Muscle layer of duodenum (tissue), 2 donors: ENCODE measurements around the gene GRM7.
"Not testable (repeated sequence)": the region's sequence is repeated elsewhere in the genome, so short reads cannot be mapped to it uniquely, and the experiment has no call there.

ENCODE experiments used
- H3K27ac ChIP-seq: one replicate; pipeline ENCODE4 v1.7.0; 2013; ENCODE audit warnings: mild to moderate bottlenecking, low read length
- H3K27me3 ChIP-seq: one replicate; pipeline ENCODE4 v1.7.0; 2013; ENCODE audit warnings: low read depth, mild to moderate bottlenecking, control low read depth, low read length
- H3K36me3 ChIP-seq, 2 donors: one replicate each; pipeline ENCODE4 v1.7.0; 2013; ENCODE audit warnings: low read length in 2 of 2, control low read depth in 1 of 2, mild to moderate bottlenecking in 1 of 2; ENCODE audit not compliant: insufficient read depth in 2 of 2, control insufficient read depth in 1 of 2
- H3K4me1 ChIP-seq, 2 donors: one replicate each; pipeline ENCODE4 v1.7.0; 2013; ENCODE audit warnings: low read length in 2 of 2, mild to moderate bottlenecking in 2 of 2, control low read depth in 1 of 2, moderate library complexity in 1 of 2; ENCODE audit not compliant: insufficient read depth in 2 of 2, control insufficient read depth in 1 of 2
- H3K4me3 ChIP-seq, 2 donors: one replicate each; pipeline ENCODE4 v1.7.0; 2013; ENCODE audit warnings: low read length in 2 of 2, low read depth in 1 of 2, mild to moderate bottlenecking in 1 of 2
- H3K9me3 ChIP-seq, 2 donors: one replicate each; pipeline ENCODE4 v1.7.0; 2013; ENCODE audit warnings: low read length in 2 of 2, control low read depth in 1 of 2, mild to moderate bottlenecking in 1 of 2; ENCODE audit not compliant: control insufficient read depth in 1 of 2
- donor health status: healthy.

Gene GRM7

DNA sequence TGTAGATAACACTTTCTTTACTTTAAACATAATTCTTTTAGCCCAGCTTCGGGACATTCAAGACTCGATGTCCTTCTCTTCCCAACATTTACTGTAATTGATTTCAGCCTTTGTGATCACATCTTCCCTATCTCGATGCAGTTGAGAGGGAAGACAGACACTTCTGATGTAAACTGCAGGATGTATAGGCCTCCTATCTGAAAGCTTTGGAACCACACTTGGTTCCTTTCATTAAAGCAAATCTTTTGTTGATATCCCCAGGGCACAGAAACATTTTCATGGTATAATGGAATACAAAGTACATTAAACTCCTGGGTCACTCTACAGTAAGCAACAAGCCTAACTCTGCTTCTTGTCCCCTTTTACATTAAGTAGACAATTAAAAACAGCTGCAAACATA, 6.4 kb downstream of the GRM7 start:
- Histone ChIP-seq H3K27ac (no peak overlapping the region), H3K27me3 (peaks cover 2% of the 10 kb centered on the region), H3K36me3 (no peaks in the 10 kb centered on the region), H3K4me1 (peaks cover 0 to 4% of the 10 kb centered on the region in 2 donors), H3K9me3 (no peaks in the 10 kb centered on the region), H3K4me3 (no peak overlapping the region)

DNA sequence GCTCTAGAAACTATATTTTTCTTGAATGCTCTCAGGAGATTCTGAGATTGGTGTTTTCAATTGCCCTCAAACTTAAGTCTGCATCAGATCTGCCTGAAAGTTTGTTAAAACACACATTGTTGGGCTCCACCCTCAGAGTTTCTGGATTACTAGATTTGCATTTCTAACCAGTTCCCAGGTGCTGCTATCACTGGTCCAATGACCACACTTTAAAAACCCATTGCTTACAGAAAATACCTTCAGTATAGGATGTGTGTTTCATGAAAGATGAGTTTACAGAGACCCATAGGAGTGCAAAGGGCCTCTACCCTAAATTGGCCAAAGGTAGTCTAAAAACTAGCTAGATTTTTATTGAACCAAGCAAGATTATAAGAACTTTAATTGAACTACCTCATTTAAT, 17.8 kb downstream of the GRM7 start:
- Histone ChIP-seq H3K27ac (no peak overlapping the region), H3K9me3 (no peaks in the 10 kb centered on the region), H3K27me3 (no peaks in the 10 kb centered on the region), H3K4me1 (no peaks in the 10 kb centered on the region), H3K36me3 (no peaks in the 10 kb centered on the region), H3K4me3 (no peak overlapping the region)

DNA sequence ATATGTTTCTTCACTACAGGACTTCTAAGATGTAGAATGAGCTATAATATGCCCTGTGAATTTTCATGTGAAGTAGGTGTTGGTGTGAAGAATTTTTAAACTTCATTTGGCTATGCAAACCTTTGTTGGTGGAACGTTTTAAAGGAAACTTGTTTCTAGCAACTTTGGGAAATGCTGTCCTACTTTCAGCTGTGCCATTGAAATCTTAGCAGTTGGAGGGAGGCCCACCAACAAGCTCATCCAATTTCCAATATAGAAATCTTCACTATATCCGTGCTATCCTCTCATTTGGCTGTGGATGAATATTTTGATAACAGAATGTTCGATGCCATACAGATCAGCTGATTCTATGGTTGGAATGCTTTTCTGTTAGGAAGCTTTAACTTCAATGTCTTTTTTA, 51.3 kb downstream of the GRM7 start:
- Histone ChIP-seq H3K9me3 (no peaks in the 10 kb centered on the region), H3K27me3 (no peaks in the 10 kb centered on the region), H3K4me3 (no peak overlapping the region), H3K27ac (no peak overlapping the region), H3K36me3 (no peaks in the 10 kb centered on the region), H3K4me1 (no peaks in the 10 kb centered on the region)

DNA sequence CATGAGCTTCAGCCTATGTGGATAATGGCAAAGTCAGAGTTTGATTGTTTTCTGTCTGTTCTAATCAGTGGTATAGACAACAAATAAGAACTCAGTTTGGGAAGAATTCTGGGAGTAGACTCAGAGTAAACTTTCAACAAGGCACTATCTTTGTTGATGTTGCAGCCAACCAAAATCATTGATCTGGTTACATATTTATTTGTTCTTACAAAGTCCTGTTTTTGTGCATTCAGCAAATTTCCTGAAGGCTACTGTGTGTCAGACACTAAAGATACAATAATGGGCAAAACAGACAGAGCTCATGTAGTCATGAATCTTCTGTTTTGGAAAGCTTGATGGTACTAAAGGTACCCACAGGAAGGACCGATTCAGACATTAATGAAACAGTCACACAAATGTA, 55.0 kb downstream of the GRM7 start:
- Histone ChIP-seq H3K4me1 (no peaks in the 10 kb centered on the region), H3K36me3 (no peaks in the 10 kb centered on the region), H3K27me3 (no peaks in the 10 kb centered on the region), H3K27ac (no peak overlapping the region), H3K9me3 (no peaks in the 10 kb centered on the region), H3K4me3 (no peak overlapping the region)

DNA sequence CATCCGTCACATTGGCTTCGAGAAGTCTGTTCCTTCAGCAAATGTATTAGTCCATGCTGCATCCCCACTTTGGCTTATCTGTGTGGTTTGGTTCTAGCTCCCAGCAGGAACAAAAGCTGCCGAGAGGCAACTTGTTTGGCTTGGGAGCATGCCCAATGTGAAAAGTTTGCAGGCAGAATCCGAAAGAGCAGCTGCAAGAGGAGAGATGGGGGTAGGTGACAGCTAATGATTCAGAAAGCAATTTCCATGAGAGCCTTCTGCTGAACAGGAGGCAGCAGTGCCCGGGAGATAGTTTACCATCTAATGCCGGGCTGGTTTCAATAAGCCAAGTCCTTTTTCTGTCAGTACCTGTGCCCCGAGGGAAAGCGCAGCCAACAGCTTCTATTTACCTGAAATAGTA, 60.2 kb downstream of the GRM7 start:
- no peaks in the 10 kb centered on the region for H3K4me1 ChIP-seq
- H3K36me3 ChIP-seq, result no peaks in the 10 kb centered on the region
- no peaks in the 10 kb centered on the region for H3K27me3 ChIP-seq
- H3K27ac ChIP-seq, result no peak overlapping the region
- no peak overlapping the region for H3K4me3 ChIP-seq
- H3K9me3 ChIP-seq, result no peaks in the 10 kb centered on the region

DNA sequence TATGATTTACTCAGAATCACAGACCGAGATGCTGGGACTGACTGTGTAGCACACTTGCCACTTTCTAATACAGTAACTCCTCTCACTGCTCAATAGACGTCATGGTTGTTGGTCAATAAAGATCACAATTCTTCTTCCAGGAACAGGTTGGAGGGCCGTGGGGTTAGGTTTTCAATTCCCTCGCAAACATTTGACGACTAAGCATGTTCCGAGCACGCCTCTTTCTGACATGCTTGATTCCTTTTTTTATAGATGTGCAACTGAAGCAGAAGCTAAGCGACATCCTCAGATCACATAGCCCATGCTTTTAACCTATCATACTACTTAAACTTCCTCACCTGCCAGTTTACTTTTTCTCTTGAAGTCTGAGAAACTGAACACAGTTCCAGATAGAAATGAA, 61.0 kb downstream of the GRM7 start:
- Histone ChIP-seq H3K9me3 (no peaks in the 10 kb centered on the region), H3K27ac (no peak overlapping the region), H3K4me3 (no peak overlapping the region), H3K36me3 (no peaks in the 10 kb centered on the region), H3K4me1 (no peaks in the 10 kb centered on the region), H3K27me3 (no peaks in the 10 kb centered on the region)

DNA sequence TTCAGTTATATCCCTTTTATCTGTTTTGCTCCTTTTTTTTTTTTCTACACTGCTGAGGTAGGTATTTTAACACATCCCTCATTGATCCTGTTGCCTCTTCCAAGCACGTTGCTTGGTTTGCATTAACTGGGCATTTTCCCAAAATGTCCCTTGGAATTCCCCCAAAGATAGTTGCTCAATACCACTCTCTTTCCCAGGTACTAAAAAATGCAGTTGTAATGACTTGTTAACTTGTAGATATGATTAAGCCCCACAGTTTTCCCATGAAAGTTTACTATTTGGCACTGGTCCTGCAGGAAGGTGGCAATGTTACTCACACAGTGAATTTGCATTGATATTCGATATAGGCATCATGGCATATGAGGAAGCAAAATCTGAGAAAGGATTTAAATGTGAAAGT, 67.1 kb downstream of the GRM7 start:
- Histone ChIP-seq H3K27ac (no peak overlapping the region), H3K27me3 (no peaks in the 10 kb centered on the region), H3K9me3 (no peaks in the 10 kb centered on the region), H3K36me3 (no peaks in the 10 kb centered on the region), H3K4me1 (no peaks in the 10 kb centered on the region), H3K4me3 (no peak overlapping the region)

DNA sequence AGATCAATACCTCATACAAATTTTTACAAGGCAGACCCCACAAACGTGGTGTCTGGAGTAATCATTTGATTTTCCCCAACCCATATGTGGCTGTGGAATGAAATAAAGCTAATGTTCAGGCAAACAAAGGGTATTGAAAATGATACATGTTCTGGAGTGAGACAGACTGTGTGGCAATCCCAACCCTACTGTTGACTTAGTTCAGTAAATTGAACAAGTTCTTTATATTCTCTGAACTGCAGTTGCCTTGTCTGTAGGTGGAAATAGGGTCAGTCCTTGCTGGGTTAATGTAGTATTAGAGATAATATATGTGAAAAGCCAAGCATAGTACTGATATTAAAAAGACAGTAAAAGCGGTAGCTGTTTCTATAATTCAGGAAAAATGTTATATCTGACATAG, 69.0 kb downstream of the GRM7 start:
- Histone ChIP-seq H3K36me3 (no peaks in the 10 kb centered on the region), H3K9me3 (no peaks in the 10 kb centered on the region), H3K4me1 (no peaks in the 10 kb centered on the region), H3K27ac (no peak overlapping the region), H3K27me3 (no peaks in the 10 kb centered on the region), H3K4me3 (no peak overlapping the region)

DNA sequence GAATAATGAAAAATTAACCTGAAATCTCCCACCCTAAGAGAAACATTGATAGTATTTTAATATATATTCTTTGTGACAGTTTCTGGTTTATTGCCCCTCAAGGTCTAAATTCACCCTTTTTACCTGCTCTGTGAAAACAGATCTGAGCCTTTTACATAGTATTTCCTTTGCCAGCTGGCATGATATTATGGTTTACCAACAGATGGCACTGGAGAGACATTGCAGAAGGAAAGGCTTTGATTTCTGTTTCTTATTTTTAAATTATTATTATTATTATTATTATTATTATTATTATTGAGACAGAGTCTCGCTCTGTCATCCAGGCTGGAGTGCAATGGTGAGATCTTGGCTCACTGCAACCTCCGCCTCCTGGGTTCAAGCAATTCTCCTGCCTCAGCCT, 74.5 kb downstream of the GRM7 start:
- not testable (repeated sequence) for H3K4me3 ChIP-seq, H3K4me1 ChIP-seq, H3K36me3 ChIP-seq, H3K27ac ChIP-seq, H3K9me3 ChIP-seq, H3K27me3 ChIP-seq

DNA sequence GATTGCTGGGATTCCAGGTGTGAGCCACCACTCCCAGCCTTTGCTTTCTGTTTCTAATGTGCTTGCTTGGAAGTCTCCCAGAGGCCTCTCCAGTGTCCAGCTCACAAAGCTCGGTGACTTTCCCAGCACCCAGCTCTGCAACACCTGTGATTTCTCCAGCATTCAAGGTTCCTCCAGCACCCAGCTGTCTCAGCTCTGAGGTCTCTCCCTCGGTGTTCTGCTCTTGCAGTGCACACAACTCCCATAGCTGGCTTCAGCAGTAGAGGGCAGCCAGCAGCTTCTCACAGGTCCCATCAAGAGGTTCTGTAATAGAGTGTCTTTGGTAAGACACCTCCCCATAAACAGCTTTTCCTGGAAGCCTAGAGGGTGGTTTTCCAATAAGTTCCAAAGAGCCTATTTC, 75.1 kb downstream of the GRM7 start:
- peaks cover 0 to 2% of the 10 kb centered on the region in 2 donors for H3K9me3 ChIP-seq

DNA sequence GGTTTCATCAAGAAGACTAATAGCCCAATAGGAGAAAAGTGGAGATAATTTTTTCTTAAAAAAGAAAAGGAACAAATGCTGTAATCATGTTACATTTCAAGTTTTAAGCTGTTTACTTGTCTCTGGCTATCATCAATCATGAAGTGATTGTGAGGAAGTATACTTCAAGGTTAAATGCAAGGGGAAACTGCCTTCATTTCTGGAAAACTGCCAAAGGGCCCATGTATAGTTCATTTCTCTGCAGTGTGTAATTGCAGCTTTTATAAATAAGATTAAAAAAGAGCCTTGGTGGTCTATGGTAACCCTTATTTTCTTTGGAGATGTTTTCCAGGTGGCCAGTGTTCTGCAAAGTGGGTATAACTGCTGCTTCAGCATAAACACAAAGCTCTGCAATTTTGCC, 101.9 kb downstream of the GRM7 start:
- H3K4me3 ChIP-seq, result no peak overlapping the region

More for the DNA sequence above, 75.1 kb downstream of the GRM7 start:
- H3K27ac ChIP-seq, result no peak overlapping the region
- H3K4me3 ChIP-seq, result no peak overlapping the region
- no peaks in the 10 kb centered on the region for H3K4me1 ChIP-seq
- H3K27me3 ChIP-seq, result no peaks in the 10 kb centered on the region
- no peaks in the 10 kb centered on the region for H3K36me3 ChIP-seq

DNA sequence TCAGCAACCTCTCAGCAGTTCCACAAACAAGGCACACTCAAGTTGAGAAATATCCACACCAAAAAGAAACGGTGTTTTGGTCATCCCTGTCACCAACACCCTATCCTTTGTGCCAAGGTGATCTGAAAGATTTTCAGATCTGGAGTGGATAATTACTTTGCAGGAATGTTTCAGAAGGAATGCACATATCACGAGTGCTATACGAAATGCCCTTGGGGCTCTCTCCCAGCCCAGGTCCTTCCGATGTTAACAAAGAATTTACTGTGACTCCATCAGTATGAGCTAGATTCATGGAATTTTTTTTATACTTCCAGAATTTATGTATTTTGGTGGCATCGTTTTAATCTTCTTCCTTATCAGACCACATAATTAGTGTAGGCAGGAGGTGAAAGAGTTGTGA, 105.0 kb downstream of the GRM7 start:
- H3K27ac ChIP-seq, result no peak overlapping the region
- no peaks in the 10 kb centered on the region for H3K27me3 ChIP-seq
- H3K4me3 ChIP-seq, result no peak overlapping the region
- no peaks in the 10 kb centered on the region for H3K36me3 ChIP-seq
- H3K4me1 ChIP-seq, result no peaks in the 10 kb centered on the region
- H3K9me3 ChIP-seq, result no peaks in the 10 kb centered on the region

More for the DNA sequence above, 101.9 kb downstream of the GRM7 start:
- Histone ChIP-seq H3K4me1 (no peaks in the 10 kb centered on the region), H3K9me3 (no peaks in the 10 kb centered on the region), H3K27ac (no peak overlapping the region), H3K36me3 (no peaks in the 10 kb centered on the region), H3K27me3 (no peaks in the 10 kb centered on the region)
